ENCODE data around the gene GREB1L.
"Not testable (repeated sequence)": the region's sequence is repeated elsewhere in the genome, so short reads cannot be mapped to it uniquely, and the experiment has no call there.

The GREB1L gene

DNA sequence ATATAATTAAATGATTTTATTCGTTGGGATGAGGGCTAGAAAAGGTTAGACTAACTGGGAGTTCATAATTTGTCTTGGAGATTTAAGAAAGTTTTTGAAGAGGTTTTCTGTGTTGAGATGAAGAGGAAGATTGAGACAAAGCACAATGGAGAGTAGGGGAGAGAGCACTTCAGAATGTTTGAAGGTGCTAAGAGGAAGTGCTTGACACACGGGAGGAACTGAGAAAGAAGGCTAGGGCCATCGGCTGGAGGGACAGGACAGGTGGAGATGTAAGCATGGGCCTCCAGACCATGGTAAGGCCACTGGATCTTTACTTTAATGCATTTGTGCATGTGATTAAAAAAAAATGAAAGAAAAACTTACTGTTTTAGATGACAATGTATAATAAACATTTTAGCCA is 31.5 kb downstream of the GREB1L start:
- H3K27me3 Mint-ChIP-seq (ENCODE audit: low read depth), result no peaks in the 10 kb centered on the region
- H3K4me1 Mint-ChIP-seq (ENCODE audit: low read depth), result no peaks in the 10 kb centered on the region
- no peaks in the 10 kb centered on the region for H3K9me3 Mint-ChIP-seq
- no peak for DNase-seq (ENCODE audit: low spot score)
- no peak overlapping the region for H3K27ac Mint-ChIP-seq
- H3K36me3 Mint-ChIP-seq (ENCODE audit: low read depth), result no peaks in the 10 kb centered on the region
- H3K4me3 Mint-ChIP-seq, result no peak overlapping the region

GRCh38 chr18:21275645-21276044 is 33.6 kb downstream of the GREB1L start:
- H3K9me3 Mint-ChIP-seq, result no peaks in the 10 kb centered on the region
- H3K4me3 Mint-ChIP-seq, result no peak overlapping the region
- H3K27ac Mint-ChIP-seq, result no peak overlapping the region
- H3K4me1 Mint-ChIP-seq (ENCODE audit: low read depth), result no peaks in the 10 kb centered on the region
- no peaks in the 10 kb centered on the region for H3K27me3 Mint-ChIP-seq (ENCODE audit: low read depth)
- no peaks in the 10 kb centered on the region for H3K36me3 Mint-ChIP-seq (ENCODE audit: low read depth)
- DNase-seq (ENCODE audit: low spot score), result no peak

DNA sequence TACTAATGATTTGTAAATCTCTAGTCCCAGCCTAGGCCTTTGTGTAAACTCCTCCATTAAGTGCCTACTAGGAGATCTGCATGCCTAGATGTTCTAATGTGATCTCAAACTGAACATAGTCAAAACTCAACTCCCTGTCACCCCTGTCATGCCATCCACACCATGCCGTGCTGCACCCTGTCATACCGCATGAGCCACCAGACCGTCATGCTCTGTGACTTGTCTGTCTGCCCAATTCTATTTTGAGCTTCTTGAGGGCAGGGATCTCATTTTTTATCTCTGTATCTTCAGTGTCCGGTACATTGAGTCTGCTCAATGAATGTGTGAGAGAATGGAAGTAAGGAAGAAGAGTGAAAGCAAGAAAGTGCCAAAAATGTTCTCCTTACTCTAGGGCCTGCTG is 35.5 kb downstream of the GREB1L start:
- Mint-ChIP-seq H3K4me3 (no peak overlapping the region), H3K4me1 (ENCODE audit: low read depth) (no peaks in the 10 kb centered on the region), H3K27ac (no peak overlapping the region)

DNA sequence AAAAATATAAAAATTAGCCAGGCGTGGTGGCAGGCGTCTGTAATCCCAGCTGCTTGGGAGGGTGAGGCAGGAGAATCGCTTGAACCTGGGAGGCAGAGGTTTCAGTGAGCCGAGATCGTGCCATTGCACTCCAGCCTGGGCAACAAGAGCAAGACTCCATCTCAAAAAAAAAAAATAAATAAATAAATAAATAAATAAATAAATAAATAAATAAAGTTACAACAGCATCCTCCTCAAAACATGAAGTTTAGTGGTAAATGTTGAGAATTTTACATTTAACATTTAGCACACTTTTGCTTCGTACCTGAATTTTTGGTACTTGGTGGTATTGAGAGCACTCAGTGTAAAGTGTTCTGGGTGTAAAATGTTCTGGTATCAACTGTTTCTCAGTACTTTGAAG is 36.2 kb downstream of the GREB1L start:
- not testable (repeated sequence) for H3K4me3 Mint-ChIP-seq; H3K27ac Mint-ChIP-seq; H3K4me1 Mint-ChIP-seq (ENCODE audit: low read depth); H3K36me3 Mint-ChIP-seq (ENCODE audit: low read depth); H3K9me3 Mint-ChIP-seq; H3K27me3 Mint-ChIP-seq (ENCODE audit: low read depth); DNase-seq (ENCODE audit: low spot score)

More for the DNA sequence above, 35.5 kb downstream of the GREB1L start:
- no peak for DNase-seq (ENCODE audit: low spot score)
- H3K36me3 Mint-ChIP-seq (ENCODE audit: low read depth), result no peaks in the 10 kb centered on the region
- H3K27me3 Mint-ChIP-seq (ENCODE audit: low read depth), result no peaks in the 10 kb centered on the region
- no peaks in the 10 kb centered on the region for H3K9me3 Mint-ChIP-seq

- Mint-ChIP-seq H3K4me3 (no peak overlapping the region), H3K27ac (no peak overlapping the region), H3K4me1 (ENCODE audit: low read depth) (no peaks in the 10 kb centered on the region), H3K27me3 (ENCODE audit: low read depth) (no peaks in the 10 kb centered on the region), H3K36me3 (ENCODE audit: low read depth) (no peaks in the 10 kb centered on the region), H3K9me3 (no peaks in the 10 kb centered on the region)
- DNase-seq (ENCODE audit: low spot score), result no peak
Measured at GRCh38 chr18:21281603-21282002, 39.6 kb downstream of the GREB1L start.

DNA sequence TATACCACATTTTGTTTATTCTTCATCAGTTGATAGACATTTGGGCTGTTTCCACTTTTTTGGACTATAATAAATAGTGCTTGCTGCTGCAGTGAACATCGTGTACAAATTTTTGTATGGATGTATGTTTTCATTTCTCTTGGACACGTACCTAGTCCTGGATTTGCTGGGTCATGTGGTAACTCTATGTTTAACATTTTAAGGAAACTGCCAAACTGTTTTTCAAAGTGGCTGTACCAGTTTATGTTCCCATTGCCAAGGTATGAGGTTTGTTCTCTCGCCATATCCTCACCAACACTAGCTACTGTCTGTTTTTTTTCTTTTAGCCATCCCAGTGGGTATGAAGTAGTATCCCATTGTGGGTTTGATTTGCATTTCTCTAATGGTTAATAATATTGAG is 42.5 kb downstream of the GREB1L start:
- H3K4me3 Mint-ChIP-seq, result no peak overlapping the region
- H3K27me3 Mint-ChIP-seq (ENCODE audit: low read depth), result no peaks in the 10 kb centered on the region
- H3K27ac Mint-ChIP-seq, result no peak overlapping the region
- H3K36me3 Mint-ChIP-seq (ENCODE audit: low read depth), result no peaks in the 10 kb centered on the region
- no peak for DNase-seq (ENCODE audit: low spot score)
- H3K9me3 Mint-ChIP-seq, result no peaks in the 10 kb centered on the region
- no peaks in the 10 kb centered on the region for H3K4me1 Mint-ChIP-seq (ENCODE audit: low read depth)

GRCh38 chr18:21289827-21290226 is 47.8 kb downstream of the GREB1L start:
- no peaks in the 10 kb centered on the region for H3K36me3 Mint-ChIP-seq (ENCODE audit: low read depth)
- H3K4me1 Mint-ChIP-seq (ENCODE audit: low read depth), result no peaks in the 10 kb centered on the region
- no peak overlapping the region for H3K4me3 Mint-ChIP-seq
- H3K27me3 Mint-ChIP-seq (ENCODE audit: low read depth), result no peaks in the 10 kb centered on the region
- no peak overlapping the region for H3K27ac Mint-ChIP-seq
- no peak for DNase-seq (ENCODE audit: low spot score)
- H3K9me3 Mint-ChIP-seq, result no peaks in the 10 kb centered on the region

- no peaks in the 10 kb centered on the region for H3K27me3 Mint-ChIP-seq (ENCODE audit: low read depth)
- H3K27ac Mint-ChIP-seq, result no peak overlapping the region
- no peaks in the 10 kb centered on the region for H3K9me3 Mint-ChIP-seq
Measured at GRCh38 chr18:21291106-21291505, 49.1 kb downstream of the GREB1L start.

DNA sequence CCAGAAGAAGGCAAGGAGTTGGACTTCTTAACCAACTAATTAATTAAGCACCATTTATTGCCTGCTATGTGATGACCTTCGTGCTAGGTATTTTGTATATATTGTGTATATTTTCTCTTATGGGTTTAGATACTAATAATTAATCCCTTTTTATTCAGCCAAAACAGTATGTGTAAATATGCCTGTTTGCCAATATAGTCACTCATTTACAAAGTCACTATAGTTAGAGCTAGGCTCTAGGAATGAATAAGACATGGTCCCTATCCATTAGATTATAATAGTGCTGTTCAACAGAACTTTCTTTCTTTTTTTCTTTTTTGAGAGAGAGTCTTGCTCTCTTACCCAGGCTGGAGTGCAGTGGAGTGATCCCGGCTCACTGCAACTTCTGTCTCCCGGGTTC is 51.4 kb downstream of the GREB1L start:
- no peak for DNase-seq (ENCODE audit: low spot score)
- Mint-ChIP-seq H3K27ac (no peak overlapping the region), H3K9me3 (no peaks in the 10 kb centered on the region), H3K4me3 (no peak overlapping the region), H3K4me1 (ENCODE audit: low read depth) (no peaks in the 10 kb centered on the region), H3K27me3 (ENCODE audit: low read depth) (no peaks in the 10 kb centered on the region), H3K36me3 (ENCODE audit: low read depth) (no peaks in the 10 kb centered on the region)

More at GRCh38 chr18:21291106-21291505, 49.1 kb downstream of the GREB1L start:
- no peaks in the 10 kb centered on the region for H3K4me1 Mint-ChIP-seq (ENCODE audit: low read depth)
- H3K4me3 Mint-ChIP-seq, result no peak overlapping the region
- H3K36me3 Mint-ChIP-seq (ENCODE audit: low read depth), result no peaks in the 10 kb centered on the region
- no peak for DNase-seq (ENCODE audit: low spot score)

DNA sequence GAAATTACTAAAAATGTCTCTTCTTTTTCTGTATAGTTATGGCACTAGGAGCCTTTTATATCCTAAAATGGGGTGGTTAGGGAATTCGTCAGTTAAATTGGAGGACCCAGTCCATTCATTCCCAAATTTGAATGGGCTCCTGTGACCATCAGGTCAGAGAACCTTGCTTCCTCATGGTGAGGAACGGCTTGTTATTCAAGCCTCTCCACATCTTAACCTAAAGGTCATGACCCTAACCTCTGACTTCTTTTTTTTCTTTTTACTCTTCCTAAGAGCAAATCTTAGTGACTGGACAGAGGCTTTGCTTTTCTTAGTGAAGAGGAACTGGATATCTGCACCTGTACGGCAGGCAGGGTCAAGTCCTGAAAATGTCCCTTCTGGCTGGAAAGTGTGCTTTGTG is 53.1 kb downstream of the GREB1L start:
- Mint-ChIP-seq H3K27me3 (ENCODE audit: low read depth) (no peaks in the 10 kb centered on the region), H3K4me3 (no peak overlapping the region), H3K9me3 (no peaks in the 10 kb centered on the region), H3K4me1 (ENCODE audit: low read depth) (no peaks in the 10 kb centered on the region), H3K36me3 (ENCODE audit: low read depth) (no peaks in the 10 kb centered on the region), H3K27ac (no peak overlapping the region)
- no peak for DNase-seq (ENCODE audit: low spot score)

DNA sequence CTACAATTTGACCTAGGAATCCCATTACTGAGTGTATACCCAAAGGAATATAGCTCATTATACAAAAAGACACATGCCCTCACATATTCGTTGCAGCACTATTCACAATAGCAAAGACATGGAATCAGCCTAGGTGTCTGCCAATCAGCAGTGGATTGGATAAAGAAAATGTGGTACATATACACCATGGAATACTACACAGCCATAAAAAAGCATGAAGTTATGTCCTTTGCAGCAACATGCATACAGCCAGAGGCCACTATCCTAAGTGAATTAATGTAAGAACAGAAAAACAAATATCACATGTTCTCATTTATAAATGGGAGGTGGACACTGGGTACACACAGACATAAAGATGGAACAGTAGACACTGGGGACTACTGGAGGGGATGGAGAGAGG is 54.0 kb downstream of the GREB1L start:
- no peak overlapping the region for H3K27ac Mint-ChIP-seq
- peaks cover 2% of the 10 kb centered on the region for H3K27me3 Mint-ChIP-seq (ENCODE audit: low read depth)

DNA sequence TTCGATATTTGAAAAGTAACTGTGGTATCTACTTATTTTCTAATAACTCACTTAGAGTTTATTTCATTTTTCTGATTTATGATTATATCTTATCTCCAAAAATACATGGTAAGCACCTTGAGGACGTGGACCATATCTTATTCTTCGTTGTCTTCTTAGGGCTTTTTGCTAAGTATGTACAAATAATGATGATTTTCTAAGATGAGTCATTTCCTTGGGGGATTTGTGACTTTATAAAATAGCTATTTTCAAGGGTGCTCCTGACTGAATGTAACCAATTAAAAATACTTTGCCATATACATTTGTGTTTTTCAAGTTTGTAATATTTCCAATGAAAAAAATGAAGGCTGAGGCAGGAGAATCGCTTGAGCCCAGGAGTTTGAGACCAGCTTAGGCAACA is 56.3 kb downstream of the GREB1L start:
- Mint-ChIP-seq H3K27me3 (ENCODE audit: low read depth) (peaks cover 2% of the 10 kb centered on the region), H3K4me3 (no peak overlapping the region), H3K9me3 (no peaks in the 10 kb centered on the region), H3K4me1 (ENCODE audit: low read depth) (peaks cover 4% of the 10 kb centered on the region), H3K36me3 (ENCODE audit: low read depth) (no peaks in the 10 kb centered on the region), H3K27ac (no peak overlapping the region)
- no peak for DNase-seq (ENCODE audit: low spot score)

More for the DNA sequence above, 54.0 kb downstream of the GREB1L start:
- DNase-seq (ENCODE audit: low spot score), result no peak
- H3K9me3 Mint-ChIP-seq, result no peaks in the 10 kb centered on the region
- H3K4me1 Mint-ChIP-seq (ENCODE audit: low read depth), result peaks cover 4% of the 10 kb centered on the region
- no peaks in the 10 kb centered on the region for H3K36me3 Mint-ChIP-seq (ENCODE audit: low read depth)
- no peak overlapping the region for H3K4me3 Mint-ChIP-seq

GRCh38 chr18:21300035-21300907 is 58.2 kb downstream of the GREB1L start:
- no peak for DNase-seq (ENCODE audit: low spot score)
- Mint-ChIP-seq H3K27ac (no peak overlapping the region), H3K4me1 (ENCODE audit: low read depth) (peaks cover 4% of the 10 kb centered on the region), H3K9me3 (no peaks in the 10 kb centered on the region), H3K27me3 (ENCODE audit: low read depth) (peaks cover 2% of the 10 kb centered on the region), H3K4me3 (no peak overlapping the region), H3K36me3 (ENCODE audit: low read depth) (no peaks in the 10 kb centered on the region)

DNA sequence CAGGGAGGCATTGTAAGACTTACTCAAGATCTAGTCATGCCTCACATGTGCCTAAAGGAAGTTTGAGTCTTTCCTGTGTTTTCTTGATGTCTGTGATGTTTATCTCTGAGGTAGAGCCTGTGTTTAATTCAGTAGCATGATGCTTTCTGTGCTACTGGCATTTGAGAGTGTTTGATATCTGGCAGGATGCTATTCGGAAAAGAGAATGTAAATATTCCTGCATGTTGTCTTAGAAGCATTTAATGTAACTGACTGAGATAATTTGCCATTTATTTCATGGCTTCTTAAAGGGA is 58.8 kb downstream of the GREB1L start:
- peaks cover 4% of the 10 kb centered on the region for H3K4me1 Mint-ChIP-seq (ENCODE audit: low read depth)

DNA sequence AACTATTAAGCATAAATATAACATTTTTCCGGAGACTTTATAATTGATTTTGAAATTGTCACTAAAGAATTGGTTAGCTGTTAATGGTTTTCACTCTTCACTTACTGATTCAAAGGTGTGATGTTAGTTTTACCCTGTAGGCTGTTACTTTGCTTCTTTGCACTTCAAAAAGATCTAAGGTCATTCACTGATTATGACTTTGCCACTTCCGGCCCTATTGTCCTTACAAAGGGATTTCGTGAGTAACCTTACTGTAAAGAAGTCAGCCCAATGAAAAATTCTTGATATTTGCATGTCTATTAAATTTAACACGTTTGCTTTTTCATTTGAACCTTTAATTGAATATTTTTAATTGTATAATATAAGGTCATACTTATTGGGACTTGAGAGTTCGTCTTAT is 61.4 kb downstream of the GREB1L start:
- H3K27me3 Mint-ChIP-seq (ENCODE audit: low read depth), result peaks cover 2% of the 10 kb centered on the region
- no peak overlapping the region for H3K27ac Mint-ChIP-seq
- no peak for DNase-seq (ENCODE audit: low spot score)
- H3K4me1 Mint-ChIP-seq (ENCODE audit: low read depth), result peaks cover 4% of the 10 kb centered on the region
- no peak overlapping the region for H3K4me3 Mint-ChIP-seq
- H3K9me3 Mint-ChIP-seq, result no peaks in the 10 kb centered on the region
- H3K36me3 Mint-ChIP-seq (ENCODE audit: low read depth), result no peaks in the 10 kb centered on the region

More for the DNA sequence above, 58.8 kb downstream of the GREB1L start:
- Mint-ChIP-seq H3K36me3 (ENCODE audit: low read depth) (no peaks in the 10 kb centered on the region), H3K27ac (no peak overlapping the region), H3K4me3 (no peak overlapping the region), H3K9me3 (no peaks in the 10 kb centered on the region), H3K27me3 (ENCODE audit: low read depth) (peaks cover 2% of the 10 kb centered on the region)
- DNase-seq (ENCODE audit: low spot score), result no peak
